Measurements from ENCODE around the gene MTFMT. TPM values are rescaled to one million over a fixed set of nuclear protein-coding genes. Genes with fewer than 3 reads are reported as not detected.
A peak's percentile ranks its signal among the peaks of the same experiment; 100 is the strongest.

MTFMT gene
- total and polyA plus RNA-seq, 2 of the 13 experiments (the other 11 are each of a cell fraction or from before 2014, with no cell fraction given): 9.9 to 23.2 TPM

DNA sequence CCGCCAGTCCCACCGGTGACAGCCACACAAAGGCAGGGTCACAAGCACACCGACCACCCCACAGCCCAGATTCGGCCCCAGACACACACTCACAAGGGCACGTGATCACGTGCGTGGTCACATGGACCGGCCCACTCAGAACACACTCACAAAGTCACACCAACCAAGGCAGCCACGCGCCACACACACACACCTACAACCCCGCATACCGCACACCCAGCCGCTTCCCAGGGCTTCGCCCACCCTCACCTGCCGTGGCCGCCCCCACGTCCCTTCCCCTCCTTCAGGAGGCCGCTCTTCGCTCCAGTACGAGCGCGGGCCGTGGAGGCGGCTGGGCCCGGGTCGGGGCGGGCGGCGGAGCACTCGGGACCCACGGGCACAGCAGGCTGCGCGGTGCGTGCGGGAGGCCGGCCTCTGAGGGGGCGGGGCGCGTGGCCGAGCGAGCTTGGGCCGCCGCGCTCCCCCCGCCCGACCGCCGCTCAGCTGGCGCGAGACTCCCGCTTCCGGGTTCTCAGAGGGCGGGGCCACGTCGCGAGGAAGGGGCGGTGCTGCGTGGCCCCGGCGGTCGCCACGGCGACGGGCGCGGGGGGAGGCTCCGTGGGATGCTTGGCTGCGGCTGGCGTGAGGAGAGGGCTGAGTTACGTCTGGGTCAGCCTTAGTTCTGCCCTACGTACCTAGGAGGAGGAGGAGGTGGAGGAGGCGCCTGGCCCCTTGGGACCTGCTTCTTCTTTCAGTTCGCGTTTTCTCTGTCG, 39.8 kb downstream of the MTFMT start, which contains the start of gene SPG21 (continued):
- TF ChIP-seq, protein P1, sequence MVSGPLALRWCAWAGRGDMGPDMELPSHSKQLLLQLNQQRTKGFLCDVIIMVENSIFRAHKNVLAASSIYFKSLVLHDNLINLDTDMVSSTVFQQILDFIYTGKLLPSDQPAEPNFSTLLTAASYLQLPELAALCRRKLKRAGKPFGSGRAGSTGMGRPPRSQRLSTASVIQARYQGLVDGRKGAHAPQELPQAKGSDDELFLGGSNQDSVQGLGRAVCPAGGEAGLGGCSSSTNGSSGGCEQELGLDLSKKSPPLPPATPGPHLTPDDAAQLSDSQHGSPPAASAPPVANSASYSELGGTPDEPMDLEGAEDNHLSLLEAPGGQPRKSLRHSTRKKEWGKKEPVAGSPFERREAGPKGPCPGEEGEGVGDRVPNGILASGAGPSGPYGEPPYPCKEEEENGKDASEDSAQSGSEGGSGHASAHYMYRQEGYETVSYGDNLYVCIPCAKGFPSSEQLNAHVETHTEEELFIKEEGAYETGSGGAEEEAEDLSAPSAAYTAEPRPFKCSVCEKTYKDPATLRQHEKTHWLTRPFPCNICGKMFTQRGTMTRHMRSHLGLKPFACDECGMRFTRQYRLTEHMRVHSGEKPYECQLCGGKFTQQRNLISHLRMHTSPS (CRISPR knock-in tag; IDR thresholded peaks at IDR 0.05; ENCODE audit: low read depth): peak; percentile 35; the same call in 1 of the 2 replicates
- TF ChIP-seq TMF1 (CRISPR knock-in tag; IDR thresholded peaks at IDR 0.05; ENCODE audit: low read depth) (no peak), MAZ (IDR thresholded peaks at IDR 0.05; ENCODE audit: borderline replicate concordance, low read depth, low read length) (peak; percentile 93), MAZ (CRISPR knock-in tag; IDR thresholded peaks at IDR 0.05; ENCODE audit: low read depth) (peak; percentile 84), MEIS2 (CRISPR knock-in tag; IDR thresholded peaks at IDR 0.05) (peak; percentile 60; the same call in 1 of the 2 replicates), NONO (IDR thresholded peaks at IDR 0.05) (no peak), NONO (CRISPR knock-in tag; conservative IDR thresholded peaks at IDR 0.05) (0 out of 2 replicates have a peak, but pooled peaks have one; percentile 45), ZNF431 (CRISPR knock-in tag; IDR thresholded peaks at IDR 0.05; ENCODE audit: borderline replicate concordance, low read depth) (peak; percentile 58; the same call in 1 of the 2 replicates), ZIK1 (CRISPR knock-in tag; IDR thresholded peaks at IDR 0.05; ENCODE audit: borderline replicate concordance, low read depth) (no peak), YY1 (IDR thresholded peaks at IDR 0.05; ENCODE audit: insufficient read depth, insufficient replicate concordance, low read depth, low read length) (peak; percentile 70), DPF2 (CRISPR knock-in tag; IDR thresholded peaks at IDR 0.05; ENCODE audit: borderline replicate concordance, low read depth) (no peak), ZNF563 (CRISPR knock-in tag; IDR thresholded peaks at IDR 0.05) (peak; percentile 89), IRF2 (CRISPR knock-in tag; IDR thresholded peaks at IDR 0.05) (peak; percentile 46; the same call in 1 of the 2 replicates), ZNF678 (CRISPR knock-in tag; IDR thresholded peaks at IDR 0.05) (no peak), GATAD1 (CRISPR knock-in tag; IDR thresholded peaks at IDR 0.05) (no peak), ELF3 (CRISPR knock-in tag; IDR thresholded peaks at IDR 0.05) (peak; percentile 91), ZNF747 (CRISPR knock-in tag; IDR thresholded peaks at IDR 0.05; ENCODE audit: borderline replicate concordance) (no peak), HNRNPH1 (optimal IDR thresholded peaks at IDR 0.05; ENCODE audit: low read depth, low read length) (no peak)
- TF ChIP-seq, protein P2, sequence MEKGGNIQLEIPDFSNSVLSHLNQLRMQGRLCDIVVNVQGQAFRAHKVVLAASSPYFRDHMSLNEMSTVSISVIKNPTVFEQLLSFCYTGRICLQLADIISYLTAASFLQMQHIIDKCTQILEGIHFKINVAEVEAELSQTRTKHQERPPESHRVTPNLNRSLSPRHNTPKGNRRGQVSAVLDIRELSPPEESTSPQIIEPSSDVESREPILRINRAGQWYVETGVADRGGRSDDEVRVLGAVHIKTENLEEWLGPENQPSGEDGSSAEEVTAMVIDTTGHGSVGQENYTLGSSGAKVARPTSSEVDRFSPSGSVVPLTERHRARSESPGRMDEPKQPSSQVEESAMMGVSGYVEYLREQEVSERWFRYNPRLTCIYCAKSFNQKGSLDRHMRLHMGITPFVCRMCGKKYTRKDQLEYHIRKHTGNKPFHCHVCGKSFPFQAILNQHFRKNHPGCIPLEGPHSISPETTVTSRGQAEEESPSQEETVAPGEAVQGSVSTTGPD (CRISPR knock-in tag; IDR thresholded peaks at IDR 0.05): no peak
- TF ChIP-seq, protein P3, sequence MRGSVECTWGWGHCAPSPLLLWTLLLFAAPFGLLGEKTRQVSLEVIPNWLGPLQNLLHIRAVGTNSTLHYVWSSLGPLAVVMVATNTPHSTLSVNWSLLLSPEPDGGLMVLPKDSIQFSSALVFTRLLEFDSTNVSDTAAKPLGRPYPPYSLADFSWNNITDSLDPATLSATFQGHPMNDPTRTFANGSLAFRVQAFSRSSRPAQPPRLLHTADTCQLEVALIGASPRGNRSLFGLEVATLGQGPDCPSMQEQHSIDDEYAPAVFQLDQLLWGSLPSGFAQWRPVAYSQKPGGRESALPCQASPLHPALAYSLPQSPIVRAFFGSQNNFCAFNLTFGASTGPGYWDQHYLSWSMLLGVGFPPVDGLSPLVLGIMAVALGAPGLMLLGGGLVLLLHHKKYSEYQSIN (CRISPR knock-in tag; IDR thresholded peaks at IDR 0.05; ENCODE audit: borderline replicate concordance): no peak
- TF ChIP-seq, protein P4, sequence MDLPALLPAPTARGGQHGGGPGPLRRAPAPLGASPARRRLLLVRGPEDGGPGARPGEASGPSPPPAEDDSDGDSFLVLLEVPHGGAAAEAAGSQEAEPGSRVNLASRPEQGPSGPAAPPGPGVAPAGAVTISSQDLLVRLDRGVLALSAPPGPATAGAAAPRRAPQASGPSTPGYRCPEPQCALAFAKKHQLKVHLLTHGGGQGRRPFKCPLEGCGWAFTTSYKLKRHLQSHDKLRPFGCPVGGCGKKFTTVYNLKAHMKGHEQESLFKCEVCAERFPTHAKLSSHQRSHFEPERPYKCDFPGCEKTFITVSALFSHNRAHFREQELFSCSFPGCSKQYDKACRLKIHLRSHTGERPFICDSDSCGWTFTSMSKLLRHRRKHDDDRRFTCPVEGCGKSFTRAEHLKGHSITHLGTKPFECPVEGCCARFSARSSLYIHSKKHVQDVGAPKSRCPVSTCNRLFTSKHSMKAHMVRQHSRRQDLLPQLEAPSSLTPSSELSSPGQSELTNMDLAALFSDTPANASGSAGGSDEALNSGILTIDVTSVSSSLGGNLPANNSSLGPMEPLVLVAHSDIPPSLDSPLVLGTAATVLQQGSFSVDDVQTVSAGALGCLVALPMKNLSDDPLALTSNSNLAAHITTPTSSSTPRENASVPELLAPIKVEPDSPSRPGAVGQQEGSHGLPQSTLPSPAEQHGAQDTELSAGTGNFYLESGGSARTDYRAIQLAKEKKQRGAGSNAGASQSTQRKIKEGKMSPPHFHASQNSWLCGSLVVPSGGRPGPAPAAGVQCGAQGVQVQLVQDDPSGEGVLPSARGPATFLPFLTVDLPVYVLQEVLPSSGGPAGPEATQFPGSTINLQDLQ (CRISPR knock-in tag; IDR thresholded peaks at IDR 0.05): no peak
